ENCODE measurements around the gene PRAME.

- no peak for TF ChIP-seq EZH2phosphoT487 (IDR thresholded peaks at IDR 0.05; ENCODE audit: insufficient read depth, low read depth)
- no peak for TF ChIP-seq EZH2 (IDR thresholded peaks at IDR 0.05; ENCODE audit: insufficient read depth, poor library complexity, severe bottlenecking)
Observed at GRCh38 chr22:22548910-22549309, 10.2 kb downstream of the PRAME start.
